Kidney (tissue), 14 donors: ENCODE measurements around the gene BAZ2B. TPM values are rescaled to one million over a fixed set of nuclear protein-coding genes. Genes with fewer than 3 reads are reported as not detected.
"Not testable (repeated sequence)": the region's sequence is repeated elsewhere in the genome, so short reads cannot be mapped to it uniquely, and the experiment has no call there.

Experiments used
- DNase-seq, 5 donors: peaks; one replicate each; pipeline ENCODE4 v3.0.0-alpha.2; 2013 to 2020
- FAIRE-seq: peaks from 2 replicates; lab custom pipeline; 2012; peaks lifted over from hg19 to GRCh38; lab: Jason Lieb, UNC
- H3K27ac ChIP-seq, 2 donors: one replicate each; pipeline ENCODE4 v1.7.0; 2013; ENCODE audit warnings: low read depth in 2 of 2, low read length in 2 of 2, inconsistent platforms in 1 of 2
- H3K27me3 ChIP-seq: one replicate; pipeline ENCODE4 v1.7.1; 2013; ENCODE audit warnings: low read length, inconsistent platforms; ENCODE audit not compliant: control insufficient read depth, insufficient read depth
- H3K36me3 ChIP-seq, 3 donors: one replicate each; pipeline versions ENCODE4 v1.7.0 to v1.7.1; 2013; ENCODE audit warnings: low read length in 3 of 3, control low read depth in 1 of 3, inconsistent platforms in 1 of 3; ENCODE audit not compliant: insufficient read depth in 3 of 3, control insufficient read depth in 2 of 3
- H3K4me1 ChIP-seq, 3 donors: one replicate each; pipeline versions ENCODE4 v1.7.0 to v1.7.1; 2013; ENCODE audit warnings: low read length in 3 of 3, inconsistent platforms in 1 of 3, low read depth in 1 of 3; ENCODE audit not compliant: control insufficient read depth in 2 of 3, insufficient read depth in 2 of 3
- H3K4me3 ChIP-seq, 3 donors: one replicate each; pipeline versions ENCODE4 v1.7.0 to v1.8.1; 2013; ENCODE audit warnings: low read length in 3 of 3, control low read depth in 1 of 3, inconsistent platforms in 1 of 3
- H3K9ac ChIP-seq, 3 donors: one replicate each; pipeline versions ENCODE4 v1.7.0 to v1.7.1; 2013; ENCODE audit warnings: low read length in 3 of 3, control low read depth in 1 of 3, inconsistent platforms in 1 of 3
- H3K9me3 ChIP-seq, 3 donors: one replicate each; pipeline versions ENCODE4 v1.7.0 to v1.7.1; 2013; ENCODE audit warnings: low read length in 3 of 3, control low read depth in 1 of 3, inconsistent platforms in 1 of 3; ENCODE audit not compliant: control insufficient read depth in 2 of 3, insufficient read depth in 1 of 3
- CTCF ChIP-seq: IDR thresholded peaks from 3 replicates; pipeline ENCODE4 v1.5.1; 2012; ENCODE audit warnings: mild to moderate bottlenecking, moderate library complexity, borderline replicate concordance; ENCODE audit not compliant: insufficient read depth; ENCODE audit errors: extremely low read depth
- intact Hi-C: fragments of 100-400 bp; cut with DNase I; formaldehyde crosslinking; loops from one replicate; pipeline ENCODE4 v1.11.1; 2022
- polyA plus RNA-seq: library from polyadenylated mRNA; stranded (reverse); fragments of 350-450 nt; fragmentation: Illumina TruSeq; extraction: RNeasy Lipid Tissue Mini Kit (QIAGEN cat#74804); gene quantifications from one replicate; pipeline ENCODE4 v1.2.3, GENCODE V29; 2014; ENCODE audit warnings: low read depth, low replicate concordance; ENCODE audit not compliant: insufficient read depth
- total RNA-seq: library from RNA; stranded (reverse); fragmentation: NEBNext Ultra II Directional; extraction: Animal tissue kit (Norgen Biotek cat#: 25700); gene quantifications from one replicate; pipeline ENCODE4 v1.2.1, GENCODE V29; 2021
- donor health status: control.
- donor health status: control.
- donor health status: control.
- donor health status: control.
- donor health status: control.
- donor health status: DM: yes; HTN: yes; CAD: no.
- donor health status: Normal renal cell carcinoma (clear cell type).

BAZ2B gene
- total and polyA plus RNA-seq, 2 donors from 2014 or later, result 5.1 to 87.3 TPM

- no peaks in the 10 kb centered on the region for H3K9me3 ChIP-seq
- no peak overlapping the region for H3K9ac ChIP-seq
- peaks cover 0 to 14% (median 0%) of the 10 kb centered on the region in 3 donors for H3K4me1 ChIP-seq
- peaks cover 4 to 32% (median 15%) of the 10 kb centered on the region in 3 donors for H3K36me3 ChIP-seq
- no peak for TF ChIP-seq CTCF
- intact Hi-C loops, result no loop called here
- no peak for FAIRE-seq
- H3K4me3 ChIP-seq, result no peak overlapping the region
- H3K27me3 ChIP-seq, result no peaks in the 10 kb centered on the region
- no peak overlapping the region for H3K27ac ChIP-seq
- no peak for DNase-seq
Measured at GRCh38 chr2:159366538-159366937, 249.8 kb downstream of the BAZ2B start.

GRCh38 chr2:159362816-159363251 lies 253.5 kb downstream of the BAZ2B start:
- H3K4me3 ChIP-seq, result no peak overlapping the region
- H3K4me1 ChIP-seq, result peaks cover 0 to 14% (median 0%) of the 10 kb centered on the region in 3 donors
- FAIRE-seq (no peak), DNase-seq (peak in 2 of 5 donors; percentile 53 to 59)
- H3K9me3 ChIP-seq, result no peaks in the 10 kb centered on the region
- no peak for TF ChIP-seq CTCF
- H3K9ac ChIP-seq, result no peak overlapping the region
- H3K27me3 ChIP-seq, result no peaks in the 10 kb centered on the region
- H3K27ac ChIP-seq, result no peak overlapping the region
- H3K36me3 ChIP-seq, result peaks cover 0 to 19% (median 12%) of the 10 kb centered on the region in 3 donors
- intact Hi-C loops, result no loop called here

- H3K36me3 ChIP-seq, result peaks cover 0 to 18% (median 12%) of the 10 kb centered on the region in 3 donors
- TF ChIP-seq CTCF, result no peak
- DNase-seq, result no peak
- H3K9ac ChIP-seq, result no peak overlapping the region
- H3K27me3 ChIP-seq, result no peaks in the 10 kb centered on the region
- intact Hi-C loops, result no loop called here
- H3K4me3 ChIP-seq, result no peak overlapping the region
- FAIRE-seq, result no peak
- no peak overlapping the region for H3K27ac ChIP-seq
- H3K9me3 ChIP-seq, result no peaks in the 10 kb centered on the region
- peaks cover 0 to 14% (median 0%) of the 10 kb centered on the region in 3 donors for H3K4me1 ChIP-seq
Measured at GRCh38 chr2:159362094-159362493, 254.3 kb downstream of the BAZ2B start.

- H3K27me3 ChIP-seq, intact Hi-C loops, H3K9ac ChIP-seq, H3K9me3 ChIP-seq, H3K4me3 ChIP-seq, H3K27ac ChIP-seq, DNase-seq, FAIRE-seq: not testable (repeated sequence)
- H3K36me3 ChIP-seq, result peaks cover 0 to 18% (median 12%) of the 10 kb centered on the region in 3 donors
- H3K4me1 ChIP-seq, result peaks cover 0 to 14% (median 0%) of the 10 kb centered on the region in 3 donors
Measured at GRCh38 chr2:159361603-159362002, 254.7 kb downstream of the BAZ2B start.
